ENCODE measurements around the gene TRAPPC6A.

TRAPPC6A gene

DNA sequence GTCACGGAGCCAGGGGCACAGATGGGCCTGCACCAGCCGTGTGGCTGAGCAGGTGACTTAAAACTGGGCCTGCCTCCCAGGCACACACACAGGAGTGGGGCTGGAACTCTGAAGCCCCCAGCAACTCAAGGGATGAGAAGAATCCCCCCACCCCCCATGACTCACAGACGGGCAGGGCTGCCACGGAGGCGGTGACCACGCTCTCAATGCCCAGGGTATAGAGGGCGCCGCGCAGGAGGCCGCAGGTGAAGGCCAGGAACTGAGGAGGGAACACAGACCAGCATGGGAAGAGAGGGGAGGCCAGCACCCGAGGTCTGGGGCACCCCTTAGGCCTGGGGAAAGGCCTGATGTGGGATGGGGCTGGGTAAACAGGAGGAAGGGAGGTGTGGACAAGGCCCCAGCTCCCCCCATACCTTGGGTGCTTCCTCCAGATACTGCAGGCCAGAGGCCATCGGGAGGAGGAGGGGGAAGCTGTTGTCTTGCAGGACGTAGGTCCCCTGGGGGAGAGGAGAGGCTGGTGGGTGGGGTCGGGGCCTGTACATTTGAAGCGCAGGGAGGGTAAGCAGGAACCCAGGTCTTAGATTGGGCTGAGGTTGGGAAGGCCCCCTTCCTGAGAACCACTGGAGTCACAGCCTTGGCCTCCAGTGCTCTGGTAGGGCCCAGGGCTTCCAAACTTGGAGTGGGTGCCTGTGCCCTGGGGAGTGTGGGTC, 14.1 kb downstream of the TRAPPC6A start:
- DNase-seq (ENCODE audit: low read depth, low spot score): no peak

DNA sequence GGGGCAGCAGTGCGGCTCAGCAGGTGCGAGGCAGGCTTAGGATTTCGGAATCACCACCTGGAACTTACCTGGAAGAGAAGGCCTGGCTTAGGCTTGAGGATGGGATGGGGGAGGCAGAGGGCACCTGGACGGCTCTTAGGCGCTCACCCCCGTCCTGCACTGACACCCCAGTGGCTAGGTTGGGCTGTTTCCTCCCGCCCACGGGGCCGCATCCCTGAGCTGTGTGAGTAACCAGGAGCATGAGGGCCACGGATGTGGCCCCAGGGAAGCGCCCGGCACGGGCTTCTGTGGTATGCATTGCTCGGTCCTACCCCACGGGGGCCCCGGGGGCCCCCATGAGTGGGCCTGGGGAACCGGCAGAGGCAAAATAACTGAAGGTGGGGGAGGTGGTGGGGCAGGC, 14.9 kb downstream of the TRAPPC6A start:
- DNase-seq (ENCODE audit: low read depth, low spot score): no peak

DNA sequence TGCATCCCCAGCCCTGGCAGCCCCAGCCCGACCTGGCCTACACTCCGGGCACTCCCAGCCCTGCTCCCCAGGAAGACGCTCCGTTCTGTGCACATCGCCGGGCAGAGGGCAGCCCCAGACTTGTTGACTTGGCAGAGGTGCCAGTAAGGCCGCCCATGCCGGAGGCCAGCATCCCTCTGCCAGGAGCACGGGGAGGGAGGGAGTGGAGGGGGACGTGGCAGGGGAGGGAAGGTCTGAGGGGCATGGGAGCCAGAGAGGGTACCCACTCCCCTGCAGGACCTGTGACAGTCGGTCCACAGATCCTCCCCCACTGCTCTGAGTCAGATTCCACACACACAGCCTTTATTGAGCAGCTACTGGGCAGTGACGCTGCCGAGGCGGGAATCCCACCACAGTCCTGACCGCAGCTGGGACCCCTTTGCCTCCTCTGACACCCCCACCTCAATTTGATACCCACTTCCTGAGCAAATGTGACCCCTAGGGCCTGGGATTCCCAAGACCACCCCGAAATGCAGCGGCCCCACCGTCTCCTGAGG, 15.4 kb downstream of the TRAPPC6A start:
- no peak for DNase-seq (ENCODE audit: low read depth, low spot score)

DNA sequence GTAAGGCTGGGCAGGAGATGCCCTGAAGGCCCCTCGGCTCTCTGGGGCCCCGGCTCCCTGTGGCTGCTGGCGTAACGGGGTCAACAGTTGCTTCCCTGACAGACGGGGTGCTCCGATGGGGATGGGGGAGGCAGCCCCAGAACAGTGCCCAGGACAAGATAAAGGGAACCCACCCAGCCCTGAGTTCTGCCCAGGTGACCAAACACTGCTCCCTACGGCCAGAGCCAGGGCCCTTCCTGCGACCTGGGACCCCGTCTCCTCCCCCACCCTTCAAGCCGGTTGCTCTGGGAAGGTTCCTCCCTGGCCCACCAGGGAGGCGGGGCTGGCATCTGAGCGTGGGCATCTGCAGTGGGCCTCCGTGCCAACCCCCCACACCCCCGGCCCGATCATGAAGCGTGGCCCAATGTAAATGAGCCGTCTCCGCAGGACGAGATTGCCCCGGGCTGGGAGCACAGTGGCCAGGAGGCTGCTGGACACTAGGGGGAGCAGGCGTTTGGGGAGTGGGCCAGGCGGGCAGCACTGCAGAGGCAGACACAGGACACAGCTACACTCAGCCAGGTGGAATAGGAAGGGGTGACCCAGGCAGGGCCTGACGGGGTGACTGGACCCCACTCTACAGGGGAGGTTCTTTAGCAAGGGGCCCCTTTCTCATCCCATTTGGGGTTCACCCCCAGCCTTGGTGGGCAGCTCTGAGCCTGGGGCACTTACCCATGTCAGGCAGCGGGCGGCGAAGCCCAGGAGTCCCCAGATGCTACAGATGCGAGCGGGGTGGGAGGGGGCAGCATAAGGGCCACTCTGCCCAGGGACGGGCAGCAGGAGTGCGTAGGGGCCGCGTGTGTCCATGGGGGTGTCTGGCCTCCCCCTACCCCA, 16.1 kb downstream of the TRAPPC6A start:
- DNase-seq (ENCODE audit: low read depth, low spot score): peak; percentile 77

DNA sequence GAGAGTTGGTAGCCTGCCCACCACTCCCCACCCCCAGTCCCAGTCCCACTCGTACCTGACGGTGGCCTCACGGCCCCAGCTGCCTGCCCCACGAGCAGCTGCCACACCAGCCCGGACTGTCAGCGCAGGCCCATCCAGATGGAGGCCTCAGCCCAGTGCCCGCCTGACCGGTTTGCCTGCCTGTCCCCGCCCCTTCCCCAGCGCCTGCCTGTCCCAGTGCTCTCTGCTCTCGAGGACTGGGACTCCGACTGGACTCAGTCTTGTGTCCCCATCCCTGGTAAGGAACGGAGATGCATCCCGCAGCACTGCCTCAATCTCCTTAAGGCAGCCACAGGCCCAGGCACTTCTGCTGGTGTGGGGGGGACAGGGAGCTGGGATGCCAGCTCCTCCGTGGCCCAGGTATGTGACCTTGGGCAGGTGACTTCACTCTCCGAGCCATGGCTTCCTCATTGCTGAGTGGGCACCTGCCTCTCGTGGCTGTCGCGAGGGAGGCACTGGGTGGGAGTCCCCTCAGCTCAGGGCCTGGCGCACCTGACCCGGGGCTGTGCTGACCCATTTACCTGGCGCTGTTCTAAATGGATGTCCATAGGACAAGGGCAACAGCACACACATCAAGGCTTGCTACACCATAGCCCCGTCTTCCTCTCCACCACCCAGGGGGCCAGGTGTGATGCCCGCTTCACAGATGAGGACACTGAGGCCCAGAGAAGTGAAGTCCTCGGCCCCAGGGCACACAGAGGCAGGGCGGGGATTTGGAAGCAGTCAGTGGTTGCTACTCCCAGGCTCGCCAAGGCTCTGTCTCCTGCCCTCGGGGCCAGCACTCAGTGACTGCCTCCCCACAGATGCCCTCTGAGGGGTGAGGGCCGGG, 16.9 kb downstream of the TRAPPC6A start, which contains the start of gene NKPD1:
NKPD1 (minus strand) TSS at position 113 of the 868 bp plus-strand sequence. CDS start 832 bp downstream, outside the sequence.
- peak; percentile 66 for DNase-seq (ENCODE audit: low read depth, low spot score)

DNA sequence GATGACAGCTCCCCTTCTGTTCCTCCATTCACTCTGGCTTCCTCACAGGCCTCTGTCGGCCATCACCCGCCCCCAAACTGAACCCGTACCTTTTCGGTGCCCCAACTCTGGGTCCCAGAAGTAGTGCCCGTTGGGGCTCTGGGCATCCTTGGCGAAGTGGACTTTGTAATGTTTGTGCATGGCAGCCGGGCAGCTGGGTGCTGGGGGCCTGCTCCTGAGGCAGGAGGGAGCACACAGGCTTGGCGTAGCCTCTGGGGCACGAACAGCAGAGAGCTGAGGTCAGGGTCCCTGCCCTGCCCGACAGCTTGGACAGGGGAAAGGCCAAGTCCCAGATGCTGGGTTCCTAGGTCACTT, 18.1 kb downstream of the TRAPPC6A start:
- DNase-seq (ENCODE audit: low read depth, low spot score): no peak

DNA sequence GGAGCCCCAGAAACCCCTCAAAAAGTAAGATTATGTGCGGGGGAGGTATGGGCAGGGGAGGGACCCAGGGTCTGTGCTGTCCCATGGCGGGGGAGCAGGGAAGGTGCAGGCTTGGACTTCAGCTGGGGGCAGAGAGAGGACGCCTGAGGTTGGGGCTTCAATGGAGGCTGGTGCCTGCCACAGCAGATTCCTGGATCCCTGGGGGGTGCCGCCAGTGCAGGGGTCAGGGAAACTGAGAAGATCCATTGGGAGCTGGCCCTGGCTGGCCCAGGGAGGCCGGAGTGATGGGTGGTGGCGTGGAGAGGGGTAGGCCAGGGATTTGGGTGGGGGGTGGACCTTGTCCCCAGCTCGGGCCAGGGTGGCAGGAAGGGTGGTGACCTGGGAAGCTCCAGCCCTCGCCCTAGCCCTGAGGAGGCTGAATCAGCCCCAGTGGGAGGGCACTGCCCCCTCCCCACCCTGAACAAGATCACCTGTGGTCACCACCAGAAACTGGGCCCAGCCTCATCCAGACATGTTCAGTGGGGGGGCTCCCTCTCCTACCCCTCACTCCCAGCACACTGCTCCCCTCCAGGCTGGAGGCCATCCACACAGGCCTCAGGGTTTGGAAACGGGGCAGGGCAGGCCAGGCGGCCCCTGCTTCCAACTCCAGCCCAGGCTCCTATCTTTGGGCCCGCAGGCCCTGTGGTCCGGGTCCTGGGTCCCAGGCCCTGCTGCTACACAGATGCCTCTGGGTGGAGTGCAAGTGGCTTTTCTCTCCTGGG, 18.6 kb downstream of the TRAPPC6A start:
- no peak for DNase-seq (ENCODE audit: low read depth, low spot score)

DNA sequence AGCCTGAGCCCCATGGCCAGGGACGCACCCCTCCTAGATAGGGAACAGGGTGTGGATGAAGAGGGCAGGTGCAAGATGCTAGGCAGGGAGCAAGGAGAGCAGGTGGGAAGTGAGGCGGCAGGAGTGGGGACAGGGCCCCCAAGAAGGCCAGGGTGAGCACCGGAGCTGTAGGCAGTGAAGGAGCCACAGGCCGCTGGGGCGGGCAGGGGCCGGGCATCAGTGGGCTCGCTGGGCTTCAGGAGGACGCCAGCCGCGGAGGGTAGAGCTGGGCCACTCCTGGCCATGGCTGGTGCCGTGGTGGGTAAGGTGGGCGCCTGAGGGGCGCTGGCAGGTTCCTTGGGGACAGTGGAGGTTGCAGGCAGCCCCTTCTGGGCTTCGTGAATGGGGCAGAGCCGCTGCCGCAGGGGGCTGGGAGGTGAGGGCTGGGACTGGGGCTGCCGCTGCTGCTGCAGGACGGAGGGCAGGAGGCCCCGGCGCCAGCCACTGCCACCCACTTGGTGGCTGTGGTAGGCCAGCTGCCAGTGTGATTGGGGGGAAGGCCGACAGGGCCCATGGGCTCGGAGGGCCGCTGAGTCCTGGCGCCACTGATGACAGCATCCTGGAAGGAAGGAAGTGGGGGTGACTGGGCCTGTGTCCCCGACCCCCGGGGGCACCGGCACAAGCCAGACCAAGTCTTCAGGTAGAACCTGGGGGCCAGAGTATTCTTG, 19.4 kb downstream of the TRAPPC6A start:
- DNase-seq (ENCODE audit: low read depth, low spot score): no peak

DNA sequence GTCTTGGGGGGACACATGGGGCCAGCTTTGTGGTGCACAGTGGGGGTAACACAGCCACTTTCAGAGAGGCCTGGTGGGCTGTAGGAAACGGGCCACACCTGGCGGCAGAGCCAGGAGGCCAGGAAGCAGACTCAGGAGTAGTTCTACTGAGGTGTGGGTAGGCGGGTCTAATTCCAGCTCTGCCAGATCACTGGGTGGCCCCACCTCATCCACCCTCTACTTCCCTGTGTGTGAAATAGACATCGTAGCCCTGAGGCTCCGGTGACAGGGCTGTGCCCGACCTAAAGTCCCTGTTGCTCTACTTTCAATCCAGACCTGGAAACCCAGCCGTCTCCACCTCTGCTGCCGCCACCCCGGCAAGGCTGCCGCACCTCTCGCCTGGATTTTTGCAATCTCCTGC, 21.3 kb downstream of the TRAPPC6A start:
- DNase-seq (ENCODE audit: low read depth, low spot score): no peak

DNA sequence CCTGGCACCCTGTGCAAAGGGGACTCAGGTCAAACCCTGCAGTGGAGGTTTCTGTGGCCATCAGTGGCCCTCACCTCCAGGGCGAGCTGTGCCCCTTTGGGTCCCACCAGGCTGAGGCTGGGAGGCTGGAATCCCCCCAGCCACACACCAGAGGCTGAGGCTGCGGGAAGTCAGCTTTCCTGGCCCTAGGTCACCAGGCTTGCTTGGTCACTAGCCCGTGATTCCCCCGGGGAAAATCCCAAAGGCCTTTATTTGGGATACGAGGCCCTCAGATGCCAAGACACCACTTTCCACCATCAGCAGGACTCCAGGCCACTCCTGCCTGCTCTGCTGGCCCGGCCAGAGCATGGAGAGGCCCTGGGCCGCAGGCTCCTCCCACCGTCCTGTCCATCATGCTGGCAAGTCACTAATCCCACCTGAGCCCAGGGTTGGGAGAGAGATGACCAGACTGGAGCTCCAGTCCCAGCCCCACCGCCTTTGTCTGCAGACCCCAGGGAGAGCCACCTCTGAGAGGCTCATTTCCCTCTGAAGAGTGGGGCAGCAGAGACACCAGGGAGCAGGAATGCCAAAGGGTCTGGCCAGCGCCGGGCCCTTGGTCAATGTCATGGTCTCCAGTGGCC, 21.9 kb downstream of the TRAPPC6A start:
- DNase-seq (ENCODE audit: low read depth, low spot score): peak; percentile 61

DNA sequence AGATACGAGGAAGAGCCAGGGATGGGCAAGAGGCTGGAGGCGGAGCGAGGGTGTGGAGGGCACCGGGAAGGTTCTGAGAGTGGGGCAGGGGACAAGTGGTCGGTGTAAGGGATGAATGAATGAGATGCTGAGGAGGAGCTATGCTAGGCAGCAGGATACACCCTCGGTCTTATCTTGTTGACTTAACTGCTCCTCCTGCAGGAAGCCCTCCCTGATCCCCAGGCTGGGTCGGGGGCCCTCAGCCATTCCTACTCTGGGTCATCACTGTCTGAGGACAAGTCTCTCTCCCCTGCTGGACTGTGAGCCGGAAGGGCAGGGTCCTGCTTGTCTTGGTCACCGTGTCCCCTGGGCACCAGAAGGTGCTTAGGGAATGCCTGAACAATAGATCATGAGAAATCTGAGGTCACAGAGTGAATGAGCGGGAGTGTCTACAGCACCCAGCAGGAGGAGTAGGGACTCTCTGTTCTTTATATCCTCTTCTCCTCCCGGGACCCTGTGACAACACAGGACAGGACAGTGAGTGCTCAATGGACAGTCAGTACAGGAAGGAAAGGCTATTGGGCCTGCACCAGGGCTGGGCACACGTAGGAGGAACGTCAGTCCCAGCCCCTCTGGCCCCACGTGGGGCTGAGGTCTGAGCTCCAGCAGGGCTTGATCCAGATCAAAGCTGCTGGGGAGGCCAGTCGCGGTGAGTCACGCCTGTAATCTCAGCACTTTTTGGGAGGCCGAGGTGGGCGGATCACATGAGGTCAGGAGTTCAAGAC, 23.8 kb downstream of the TRAPPC6A start:
- DNase-seq (ENCODE audit: low read depth, low spot score): peak; percentile 85

DNA sequence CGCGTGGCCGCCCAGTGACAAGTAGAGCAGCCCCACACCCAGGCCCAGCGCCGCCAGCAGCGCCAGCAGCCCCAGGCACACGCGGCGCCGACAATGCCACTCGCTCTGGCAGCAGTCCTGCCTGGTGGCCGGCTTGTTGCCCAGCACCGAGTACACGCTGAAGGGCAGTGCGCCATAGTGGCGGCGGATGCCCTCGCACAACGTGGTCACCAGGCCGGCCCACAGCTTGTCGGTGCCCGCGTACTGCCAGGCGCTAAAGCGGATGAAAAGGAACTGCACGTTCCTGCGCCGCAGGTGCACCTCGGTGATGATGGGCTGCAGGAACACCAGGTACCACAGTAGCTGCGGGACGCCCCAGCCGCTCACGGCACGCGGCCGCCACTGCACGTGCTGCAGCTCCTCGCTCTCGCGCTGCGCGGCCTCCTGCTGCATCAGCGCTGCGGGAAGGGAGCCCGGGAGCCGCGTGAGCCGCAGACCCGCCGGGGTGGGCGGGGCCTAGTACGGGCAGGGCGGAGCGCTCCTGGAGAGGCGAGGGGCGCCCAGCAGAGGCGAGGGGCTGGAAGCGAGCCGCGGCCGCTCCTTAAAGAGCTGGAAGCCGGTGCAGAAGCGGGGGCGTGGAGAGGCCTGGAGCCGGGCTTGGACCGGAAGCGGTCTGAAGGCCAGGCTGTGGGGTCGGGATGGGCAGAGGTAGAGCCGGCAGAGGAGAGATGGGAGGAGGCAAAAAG, 24.5 kb downstream of the TRAPPC6A start:
- peak; percentile 79 for DNase-seq (ENCODE audit: low read depth, low spot score)

DNA sequence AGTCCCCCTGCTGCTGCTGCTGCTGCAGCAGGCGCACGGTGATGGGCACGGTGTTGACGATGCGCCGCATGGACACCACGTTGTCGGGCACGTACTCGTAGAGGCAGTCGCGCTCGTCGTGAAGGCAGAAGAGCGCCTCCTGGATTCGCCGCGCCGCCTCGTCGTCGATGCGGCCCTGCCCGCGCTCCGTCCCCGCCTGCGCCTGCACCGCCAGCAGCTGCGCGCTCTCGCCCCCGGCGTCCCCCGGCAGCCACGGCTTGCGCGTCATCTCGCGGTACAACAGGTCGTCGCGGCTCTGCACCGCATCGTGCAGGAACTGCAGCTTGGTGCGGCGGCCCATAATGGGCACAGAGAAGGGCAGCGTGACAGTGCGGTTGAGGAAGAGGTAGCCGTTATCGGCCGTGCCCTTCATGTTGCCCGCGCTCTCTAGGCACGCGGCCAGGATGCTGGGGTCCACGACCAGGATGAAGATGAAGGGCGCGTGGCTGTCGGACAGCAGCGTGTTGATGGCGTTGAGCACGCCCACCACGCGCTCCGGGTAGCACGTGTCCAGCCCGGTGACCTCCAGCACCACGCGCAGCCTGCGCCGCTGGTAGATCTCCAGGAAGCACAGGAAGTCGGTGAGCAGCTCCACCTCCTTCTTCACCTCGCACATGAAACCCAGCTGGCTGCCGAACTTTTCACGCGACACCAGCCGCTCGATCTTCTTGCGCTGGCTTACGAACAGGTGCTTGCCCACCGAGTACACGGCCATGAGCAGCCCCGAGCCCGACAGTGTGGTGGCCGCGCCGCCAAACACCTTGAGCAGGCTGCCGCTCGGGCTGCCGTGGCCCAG, 25.3 kb downstream of the TRAPPC6A start:
- peak; percentile 85 for DNase-seq (ENCODE audit: low read depth, low spot score)

DNA sequence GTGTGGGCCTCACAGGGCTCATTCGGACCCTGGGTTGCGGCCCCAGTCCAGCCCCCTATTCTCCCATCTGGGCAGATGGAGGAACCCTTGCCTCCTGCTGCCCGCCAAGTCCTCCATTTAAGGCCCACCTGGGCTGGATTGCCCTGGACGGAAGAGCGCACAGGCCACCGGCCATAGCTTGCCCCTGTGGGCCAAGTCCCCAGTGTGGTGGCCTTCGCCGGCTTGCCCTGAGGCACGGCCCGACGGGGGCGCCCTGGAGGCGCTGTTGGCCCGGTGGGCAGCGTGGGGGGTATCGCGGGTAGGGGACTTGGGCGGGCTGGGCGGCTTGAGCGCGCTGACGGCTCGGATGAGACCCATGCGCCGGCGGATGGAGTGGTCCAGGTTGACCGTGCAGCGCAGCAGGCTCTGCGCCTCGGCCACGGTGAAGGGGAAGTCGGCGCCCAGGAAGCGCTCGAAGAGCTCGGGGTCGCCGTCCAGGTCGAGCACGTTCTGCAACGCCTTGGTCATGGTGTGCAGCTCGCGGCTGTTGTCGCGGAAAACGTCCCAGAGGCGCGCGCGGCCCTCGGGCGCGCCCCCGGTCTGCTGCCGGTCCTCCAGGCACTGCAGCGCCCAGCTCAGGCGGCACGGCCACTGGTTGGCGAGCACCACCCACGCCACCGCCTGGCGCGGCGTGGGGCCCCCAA, 26.1 kb downstream of the TRAPPC6A start:
- no peak for DNase-seq (ENCODE audit: low read depth, low spot score)

DNA sequence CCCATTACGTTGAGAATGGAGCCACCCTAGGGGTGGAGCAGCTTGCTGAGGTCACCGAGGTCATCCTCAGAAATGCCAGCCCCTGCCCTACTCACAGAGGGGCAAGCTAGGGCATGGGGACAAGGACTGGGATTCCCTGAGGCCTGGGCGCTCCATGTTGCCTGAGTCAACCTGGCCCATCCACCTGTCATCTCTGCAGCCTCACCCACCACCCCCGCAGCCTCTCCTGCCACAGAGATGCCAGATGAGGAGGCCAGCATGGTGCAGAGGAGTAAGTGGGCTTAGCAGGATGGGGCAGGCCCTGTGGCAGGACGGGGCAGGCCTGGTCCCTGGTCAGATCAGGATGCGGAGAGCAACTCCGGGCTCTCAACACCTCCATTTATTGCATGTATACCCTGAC, 26.7 kb downstream of the TRAPPC6A start:
- DNase-seq (ENCODE audit: low read depth, low spot score): no peak

DNA sequence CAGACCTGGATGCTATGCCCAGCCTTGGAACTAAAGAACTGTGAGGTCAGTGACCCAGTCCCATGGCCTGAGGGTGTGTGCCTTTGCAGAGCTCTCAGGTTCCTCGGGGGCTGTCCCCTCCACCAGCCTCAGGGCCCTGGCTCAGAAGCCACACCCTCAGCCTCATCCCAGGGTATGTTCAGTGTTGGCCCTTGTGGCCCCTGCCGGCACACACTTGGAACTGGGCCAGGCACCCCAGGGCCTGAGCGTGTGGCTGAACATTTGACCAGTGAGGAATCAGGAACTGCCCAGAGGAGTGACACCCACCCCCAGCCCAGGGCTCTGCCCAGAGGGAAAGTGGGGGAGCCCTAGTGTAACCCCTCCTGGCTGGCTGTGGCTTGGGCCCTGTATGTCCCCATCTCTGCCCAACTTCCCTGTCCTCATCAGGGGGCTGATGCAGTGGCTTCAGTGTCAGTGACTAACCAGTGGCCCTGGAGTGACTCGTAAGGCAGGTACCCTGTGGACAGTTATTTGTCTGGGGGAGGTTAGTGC, 27.2 kb downstream of the TRAPPC6A start:
- DNase-seq (ENCODE audit: low read depth, low spot score): no peak

DNA sequence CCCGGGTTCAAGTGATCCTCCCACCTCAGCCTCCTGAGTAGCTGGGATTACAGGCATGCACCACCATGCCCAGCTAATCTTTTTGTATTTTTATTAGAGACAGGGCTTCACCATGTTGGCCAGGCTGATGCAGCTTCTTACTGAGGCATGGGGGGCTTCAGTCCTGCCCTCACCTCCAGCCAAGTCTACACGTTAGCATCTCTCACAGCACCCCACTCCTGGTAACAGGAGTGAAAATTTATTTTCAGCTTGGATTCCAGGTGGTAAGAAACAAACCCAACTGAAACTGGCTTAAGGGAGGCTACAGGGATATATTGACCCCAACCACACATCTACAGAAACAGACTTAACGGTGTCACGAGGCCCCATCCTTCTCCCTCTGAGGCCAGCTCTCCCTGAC, 27.9 kb downstream of the TRAPPC6A start:
- DNase-seq (ENCODE audit: low read depth, low spot score): no peak

Measured in ELF-1 (cell line).